Activated B cell treated with CpG ODN at 0.5 μM for 24 hours (primary cell): ENCODE data around the gene BRCA2. TPM values are rescaled to one million over a fixed set of nuclear protein-coding genes. Genes with fewer than 3 reads are reported as not detected.

Source experiments
- ATAC-seq: fragments of 200-7000 bp; cut with Tn5 transposase; one replicate; pipeline ENCODE4 v1.10.0; 2021; ENCODE audit warnings: low read depth, mild to moderate bottlenecking, moderate library complexity
- CTCF ChIA-PET: fragments of 350-600 bp; sonication (Branson Sonifier 250); formaldehyde crosslinking; loops from one replicate; lab custom pipeline; 2021; ENCODE audit warnings: antibody characterized with exemption; lab: Charles Lee
- POLR2A ChIA-PET: fragments of 350-600 bp; sonication (Branson Sonifier 250); formaldehyde crosslinking; loops from one replicate; lab custom pipeline; 2021; ENCODE audit warnings: antibody characterized with exemption; lab: Charles Lee
- DNase-seq: peaks from one replicate; pipeline ENCODE4 v3.0.0; 2022
- H3K27ac Mint-ChIP-seq: one replicate; pipeline ENCODE4 v1.8.0; 2020; ENCODE audit warnings: mixed read lengths
- H3K27me3 Mint-ChIP-seq: one replicate; pipeline ENCODE4 v1.8.0; 2021; ENCODE audit warnings: mixed read lengths
- H3K36me3 Mint-ChIP-seq: one replicate; pipeline ENCODE4 v1.8.0; 2021; ENCODE audit warnings: low read depth, mixed read lengths
- H3K4me1 Mint-ChIP-seq: one replicate; pipeline ENCODE4 v1.8.0; 2021; ENCODE audit warnings: mixed read lengths
- H3K4me3 Mint-ChIP-seq: one replicate; pipeline ENCODE4 v1.8.0; 2020; ENCODE audit warnings: mild to moderate bottlenecking, mixed read lengths
- H3K9me3 Mint-ChIP-seq: one replicate; pipeline ENCODE4 v1.8.0; 2020; ENCODE audit warnings: mixed read lengths
- CTCF ChIP-seq: fragments of 200-600 bp; IDR thresholded peaks from one replicate; pipeline ENCODE4 v1.8.0; 2022; ENCODE audit warnings: antibody characterized with exemption, mild to moderate bottlenecking
- intact Hi-C: fragments of 100-400 bp; cut with micrococcal nuclease; formaldehyde crosslinking; loops from one replicate; pipeline ENCODE4 v1.15.1; 2024
- total RNA-seq: library from RNA; stranded (reverse); gene quantifications from 2 replicates; pipeline ENCODE4 v1.2.3, GENCODE V29; 2022

The BRCA2 gene
- total RNA-seq, 1 donor from 2014 or later, result 6.6 TPM

- Mint-ChIP-seq H3K4me1 (peaks cover 21% of the 10 kb centered on the region), H3K27me3 (no peaks in the 10 kb centered on the region), H3K9me3 (no peaks in the 10 kb centered on the region), H3K4me3 (no peak overlapping the region), H3K27ac (no peak overlapping the region), H3K36me3 (peaks cover 2% of the 10 kb centered on the region)
- ATAC-seq (no peak), DNase-seq (no peak)
- TF ChIP-seq CTCF, result no peak
- intact Hi-C loops, result no loop called here
- ChIA-PET POLR2A (no interaction called here), CTCF (no interaction called here)
Measured at GRCh38 chr13:32446773-32447465, 131.6 kb downstream of the BRCA2 start.

GRCh38 chr13:32447894-32448623, 132.8 kb downstream of the BRCA2 start:
- peaks cover 17% of the 10 kb centered on the region for H3K4me1 Mint-ChIP-seq
- ATAC-seq (no peak), DNase-seq (no peak)
- H3K27ac Mint-ChIP-seq, result no peak overlapping the region
- H3K9me3 Mint-ChIP-seq, result no peaks in the 10 kb centered on the region
- H3K36me3 Mint-ChIP-seq, result peaks cover 3% of the 10 kb centered on the region
- H3K4me3 Mint-ChIP-seq, result no peak overlapping the region
- POLR2A ChIA-PET, result no interaction called here
- CTCF ChIA-PET, result no interaction called here
- intact Hi-C loops, result no loop called here
- no peaks in the 10 kb centered on the region for H3K27me3 Mint-ChIP-seq
- TF ChIP-seq CTCF, result no peak

- intact Hi-C loops, result no loop called here
- CTCF ChIA-PET, result no interaction called here
Measured at GRCh38 chr13:32448972-32449371, 133.7 kb downstream of the BRCA2 start.

More at GRCh38 chr13:32448972-32449371, 133.7 kb downstream of the BRCA2 start:
- DNase-seq (no peak), ATAC-seq (no peak)
- Mint-ChIP-seq H3K4me1 (peaks cover 8% of the 10 kb centered on the region), H3K36me3 (peaks cover 3% of the 10 kb centered on the region), H3K4me3 (no peak overlapping the region), H3K27ac (no peak overlapping the region), H3K27me3 (no peaks in the 10 kb centered on the region), H3K9me3 (no peaks in the 10 kb centered on the region)
- POLR2A ChIA-PET, result interaction anchor here (0.5 kb wide), 1 partner anchor 70 kb away, joined by 5 read pairs; no protein-coding TSS in a partner anchor
- no peak for TF ChIP-seq CTCF

Other genes starting within 250 kb of the BRCA2 start
- gene ZAR1L, start 145 bp upstream of the BRCA2 start, total RNA-seq, result not detected in 2 replicates
- 23.0 and 24.3 TPM in 2 replicates for gene N4BP2L1, start 112.6 kb downstream of the BRCA2 start, total RNA-seq
- 118 and 153 TPM in 2 replicates for gene N4BP2L2, start 223.3 kb downstream of the BRCA2 start, total RNA-seq